NCI-H2081 (cell line): Measurements from ENCODE around the gene TDRD6.

Experiments used
- DNase-seq, 2 experiments: peaks; one replicate each; lab custom pipeline; 2025; lab: John Stamatoyannopoulos, UW

TDRD6 gene

GRCh38 chr6:46677314-46677654 is 10.4 kb upstream of the TDRD6 start:
- no peak for DNase-seq

GRCh38 chr6:46684771-46685170 is 2.9 kb upstream of the TDRD6 start:
- no peak for DNase-seq

GRCh38 chr6:46688117-46688965 is 656 bp downstream of the TDRD6 start:
- no peak for DNase-seq

GRCh38 chr6:46688966-46689335 is 1.3 kb downstream of the TDRD6 start:
- DNase-seq = no peak

- DNase-seq = no peak
Observed at GRCh38 chr6:46689657-46690056, 2.0 kb downstream of the TDRD6 start.

GRCh38 chr6:46690141-46690755 is 2.6 kb downstream of the TDRD6 start:
- no peak for DNase-seq

- DNase-seq = no peak
Observed at GRCh38 chr6:46690911-46691451, 3.3 kb downstream of the TDRD6 start.

GRCh38 chr6:46699970-46700369 is 12.3 kb downstream of the TDRD6 start:
- no peak for DNase-seq

GRCh38 chr6:46704562-46704961 is 16.9 kb downstream of the TDRD6 start:
- no peak for DNase-seq

- DNase-seq = no peak
Observed at GRCh38 chr6:46706464-46706863, 18.8 kb downstream of the TDRD6 start.

- DNase-seq = no peak
Observed at GRCh38 chr6:46711491-46711890, 23.8 kb downstream of the TDRD6 start.

GRCh38 chr6:46715141-46715540 is 27.5 kb downstream of the TDRD6 start:
- no peak for DNase-seq

- DNase-seq = no peak
Observed at GRCh38 chr6:46719099-46719498, 31.4 kb downstream of the TDRD6 start.

GRCh38 chr6:46720401-46720800 is 32.7 kb downstream of the TDRD6 start:
- DNase-seq = no peak

GRCh38 chr6:46729787-46730326 is 42.2 kb downstream of the TDRD6 start:
- no peak for DNase-seq

GRCh38 chr6:46730921-46731461 is 43.3 kb downstream of the TDRD6 start:
- DNase-seq = no peak

GRCh38 chr6:46733341-46733801 is 45.7 kb downstream of the TDRD6 start:
- DNase-seq = no peak

- DNase-seq = peak in 1 of 2 experiments; percentile 7
Observed at GRCh38 chr6:46734867-46735719, 47.4 kb downstream of the TDRD6 start, which contains the start of gene PLA2G7. TSS of gene PLA2G7 (minus strand) at chr6:46735375. CDS start at chr6:46722891, 12,484 bp downstream.

GRCh38 chr6:46735720-46736031 is 48.0 kb downstream of the TDRD6 start:
- no peak for DNase-seq

- DNase-seq = no peak
Observed at GRCh38 chr6:46736906-46737305, 49.2 kb downstream of the TDRD6 start.

- DNase-seq = no peak
Observed at GRCh38 chr6:46741482-46741881, 53.8 kb downstream of the TDRD6 start.

GRCh38 chr6:46741910-46742309 is 54.2 kb downstream of the TDRD6 start:
- DNase-seq = no peak
